ENCODE results near the gene GPAT2. TPM values are rescaled to one million over a fixed set of nuclear protein-coding genes. Genes with fewer than 3 reads are reported as not detected.
A peak's percentile ranks its signal among the peaks of the same experiment; 100 is the strongest.
"Not testable (repeated sequence)": the region's sequence is repeated elsewhere in the genome, so short reads cannot be mapped to it uniquely, and the experiment has no call there.

GPAT2 gene
- total and polyA plus RNA-seq, 8 donors: 2.7 to 7.3 (median 3.4) TPM

- no peaks in the 10 kb centered on the region for H3K9me3 ChIP-seq
- H3K4me3 ChIP-seq: no peak overlapping the region
- intact Hi-C loops (cut with DNase I): no loop called here
- no peak overlapping the region for H3K27ac ChIP-seq
- TF ChIP-seq CTCF (IDR thresholded peaks at IDR 0.05): no peak
- H3K36me3 ChIP-seq: no peaks in the 10 kb centered on the region
- H3K4me1 ChIP-seq: no peaks in the 10 kb centered on the region
- DNase-seq (no peak), ATAC-seq (no peak)
- H3K27me3 ChIP-seq: no peaks in the 10 kb centered on the region
Observed at GRCh38 chr2:96025194-96025492, 9.6 kb downstream of the GPAT2 start.

GRCh38 chr2:96024336-96025193 is 10.2 kb downstream of the GPAT2 start:
- DNase-seq (peak in 1 of 4 donors; percentile 58), ATAC-seq (no peak)
- no peaks in the 10 kb centered on the region for H3K36me3 ChIP-seq

GRCh38 chr2:96023701-96024100 is 11.0 kb downstream of the GPAT2 start:
- ATAC-seq; DNase-seq; H3K36me3 ChIP-seq; intact Hi-C loops (cut with DNase I); H3K9me3 ChIP-seq; H3K4me1 ChIP-seq; H3K4me3 ChIP-seq; H3K27me3 ChIP-seq; H3K27ac ChIP-seq: not testable (repeated sequence)

More at GRCh38 chr2:96024336-96025193, 10.2 kb downstream of the GPAT2 start:
- no peaks in the 10 kb centered on the region for H3K9me3 ChIP-seq
- no peaks in the 10 kb centered on the region for H3K27me3 ChIP-seq
- no peak overlapping the region for H3K27ac ChIP-seq
- no peak overlapping the region for H3K4me3 ChIP-seq
- TF ChIP-seq CTCF (IDR thresholded peaks at IDR 0.05): no peak
- no peaks in the 10 kb centered on the region for H3K4me1 ChIP-seq
- intact Hi-C loops (cut with DNase I): no loop called here

GRCh38 chr2:96022701-96023447 is 11.8 kb downstream of the GPAT2 start:
- peak; percentile 97 for ATAC-seq
- H3K27me3 ChIP-seq; intact Hi-C loops (cut with DNase I); H3K9me3 ChIP-seq; H3K4me1 ChIP-seq; H3K27ac ChIP-seq; H3K4me3 ChIP-seq; H3K36me3 ChIP-seq: not testable (repeated sequence)
- TF ChIP-seq CTCF (IDR thresholded peaks at IDR 0.05): peak; percentile 60 to 88
- peak; percentile 43 to 92 (median 80) for DNase-seq

- H3K4me3 ChIP-seq; H3K36me3 ChIP-seq; intact Hi-C loops (cut with DNase I): not testable (repeated sequence)
Observed at GRCh38 chr2:96022126-96022525, 12.6 kb downstream of the GPAT2 start.

GRCh38 chr2:96021142-96021541 is 13.6 kb downstream of the GPAT2 start:
- H3K36me3 ChIP-seq; H3K27me3 ChIP-seq; H3K27ac ChIP-seq; H3K9me3 ChIP-seq; H3K4me3 ChIP-seq; H3K4me1 ChIP-seq; ATAC-seq; intact Hi-C loops (cut with DNase I): not testable (repeated sequence)
- peak in 1 of 4 donors; percentile 62 for DNase-seq

More at GRCh38 chr2:96022126-96022525, 12.6 kb downstream of the GPAT2 start:
- not testable (repeated sequence) for ATAC-seq, H3K27ac ChIP-seq, H3K9me3 ChIP-seq, H3K4me1 ChIP-seq, DNase-seq, H3K27me3 ChIP-seq

- H3K27me3 ChIP-seq; H3K9me3 ChIP-seq; intact Hi-C loops (cut with DNase I); H3K36me3 ChIP-seq; ATAC-seq; DNase-seq; H3K4me3 ChIP-seq; H3K27ac ChIP-seq; H3K4me1 ChIP-seq: not testable (repeated sequence)
Observed at GRCh38 chr2:96019909-96020590, 14.7 kb downstream of the GPAT2 start.

- intact Hi-C loops (cut with DNase I); H3K27me3 ChIP-seq; ATAC-seq; H3K4me3 ChIP-seq; H3K4me1 ChIP-seq; H3K9me3 ChIP-seq; H3K27ac ChIP-seq; DNase-seq; H3K36me3 ChIP-seq: not testable (repeated sequence)
Observed at GRCh38 chr2:96016321-96016720, 18.4 kb downstream of the GPAT2 start.

GRCh38 chr2:96012792-96013264 is 21.9 kb downstream of the GPAT2 start:
- H3K9me3 ChIP-seq; H3K36me3 ChIP-seq; H3K27ac ChIP-seq; H3K4me1 ChIP-seq; intact Hi-C loops (cut with DNase I); H3K27me3 ChIP-seq; H3K4me3 ChIP-seq; DNase-seq; ATAC-seq: not testable (repeated sequence)

Data from left lung (tissue), 10 donors.